GM19043 (cell line): ENCODE data around the gene ROBO1.
"Not testable (repeated sequence)": the region's sequence is repeated elsewhere in the genome, so short reads cannot be mapped to it uniquely, and the experiment has no call there.

Experiments used
- ATAC-seq: cut with Tn5 transposase; IDR thresholded peaks from one replicate; pipeline ENCODE4 v1.9.1; 2021; ENCODE audit warnings: low read depth; ENCODE audit not compliant: unreplicated experiment

Gene ROBO1

GRCh38 chr3:79326642-79327041 is 441.2 kb downstream of the ROBO1 start:
- no peak for ATAC-seq

DNA sequence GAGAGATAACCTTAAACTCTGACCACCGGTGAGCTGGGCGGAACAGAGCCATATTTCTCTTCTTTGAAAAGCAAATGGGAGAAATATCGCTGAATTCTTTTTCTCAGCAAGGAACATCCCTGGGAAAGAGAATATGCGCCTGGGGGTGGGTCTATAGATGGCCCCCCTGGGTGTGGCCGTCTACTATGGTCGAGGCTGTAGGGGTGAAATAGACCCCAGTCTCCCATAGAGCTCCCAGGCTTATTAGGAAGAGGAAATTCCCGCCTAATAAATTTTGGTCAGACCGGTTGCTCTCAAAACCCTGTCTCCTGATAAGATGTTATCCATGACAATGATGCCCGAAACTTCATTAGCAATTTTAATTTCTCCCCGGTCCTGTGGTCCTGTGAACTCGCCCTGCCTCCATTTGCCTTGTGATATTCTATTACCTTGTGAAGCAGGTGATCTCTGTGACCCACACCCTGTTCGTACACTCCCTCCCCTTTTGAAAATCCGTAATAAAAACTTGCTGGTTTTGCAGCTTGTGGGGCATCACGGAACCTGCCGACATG is 441.9 kb downstream of the ROBO1 start:
- not testable (repeated sequence) for ATAC-seq

DNA sequence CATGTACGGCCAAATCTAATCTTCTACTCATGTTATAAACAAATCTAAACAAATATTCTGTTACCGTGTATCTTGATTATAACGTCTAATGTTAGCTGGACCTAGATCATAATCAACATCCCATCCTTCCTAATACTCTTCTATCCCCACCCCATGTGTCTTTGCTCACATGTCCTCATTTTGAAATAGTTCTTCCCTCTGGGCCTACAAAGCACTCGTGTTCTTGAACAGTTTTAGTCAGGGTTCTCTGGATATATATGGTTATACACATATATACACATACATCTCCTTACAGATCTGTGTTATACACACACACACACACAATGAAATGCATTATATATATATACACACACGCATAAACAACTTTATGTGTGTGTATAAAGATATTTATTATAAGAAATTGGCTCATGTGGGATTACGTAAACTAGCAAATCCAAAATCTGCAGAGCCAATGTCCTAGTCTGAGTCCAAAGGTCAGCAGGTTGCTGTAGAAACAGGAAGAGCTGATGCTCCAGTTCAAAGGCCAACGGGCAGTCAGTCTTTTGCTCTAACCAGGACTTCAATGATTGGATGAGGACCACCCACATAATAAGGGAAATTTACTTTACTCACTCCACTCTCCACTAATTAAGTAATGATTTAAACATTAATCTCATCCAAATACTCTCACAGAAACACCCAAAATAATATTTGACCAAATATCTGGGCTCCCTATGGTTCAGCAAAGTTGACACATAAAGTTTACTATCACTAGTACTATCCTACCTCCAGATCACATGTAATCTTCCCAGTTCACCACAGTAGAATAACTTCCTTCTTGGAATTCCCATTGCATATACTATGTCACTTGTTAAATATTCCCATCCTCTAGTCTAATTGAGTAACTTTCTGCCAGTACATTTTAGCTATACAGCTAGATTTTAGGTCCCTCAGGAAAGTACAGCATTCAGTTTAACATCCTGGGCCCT is 450.0 kb downstream of the ROBO1 start:
- ATAC-seq, result no peak

DNA sequence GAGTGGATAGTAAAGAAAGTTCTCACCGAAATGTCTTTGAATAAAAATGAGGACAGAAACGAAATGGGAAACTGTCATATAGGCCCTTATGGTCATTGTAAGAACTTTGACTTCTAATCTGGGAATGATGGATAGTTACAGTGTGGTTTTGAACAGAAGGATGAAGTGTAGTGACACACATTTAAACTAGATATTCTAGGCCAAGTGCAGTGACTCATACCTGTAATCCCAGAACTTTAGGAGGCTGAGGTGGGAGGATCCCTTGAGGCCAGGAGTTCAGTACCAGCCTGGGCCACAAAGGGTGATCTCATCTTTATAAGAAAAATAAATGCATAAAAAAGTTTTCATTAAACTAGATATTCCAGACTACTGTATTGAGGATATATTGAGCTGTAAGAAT is 452.8 kb downstream of the ROBO1 start:
- ATAC-seq, result no peak

DNA sequence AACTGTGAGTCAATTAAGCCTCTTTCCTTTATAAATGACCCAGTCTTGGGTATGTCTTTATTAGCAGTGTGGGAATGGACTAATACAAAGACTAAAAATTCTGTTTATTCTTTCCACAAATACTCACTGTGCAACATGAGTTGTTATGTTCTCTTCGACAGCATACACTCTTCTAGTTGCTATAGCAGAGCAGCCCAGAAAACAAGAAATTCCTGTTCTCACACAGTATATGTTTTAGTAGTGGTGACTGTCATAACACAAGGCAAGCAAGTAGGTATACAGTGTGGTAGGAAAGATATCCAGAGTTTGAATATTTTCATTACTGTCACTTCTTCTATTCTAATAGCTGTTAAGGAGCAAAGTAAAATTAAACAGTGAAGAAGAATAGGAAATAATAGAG is 453.3 kb downstream of the ROBO1 start:
- ATAC-seq, result no peak

DNA sequence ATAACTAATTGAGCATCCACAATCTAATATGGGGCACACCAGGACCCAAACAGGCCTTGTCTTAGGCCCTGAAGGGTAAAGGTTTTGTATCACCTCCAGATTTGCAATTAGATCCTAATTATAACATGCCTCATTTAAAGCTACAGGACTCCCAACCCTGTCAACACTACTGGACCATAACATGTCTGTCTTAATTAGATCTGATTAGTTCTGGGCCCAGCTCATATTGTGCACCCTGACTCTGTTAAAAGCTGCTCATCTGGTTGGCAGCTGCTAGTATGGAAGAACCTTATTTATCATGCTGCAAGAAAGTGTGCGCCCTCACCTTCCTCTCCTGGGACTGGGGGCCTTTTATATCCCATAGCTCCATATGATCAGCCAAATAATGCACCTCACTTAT is 457.8 kb downstream of the ROBO1 start:
- no peak for ATAC-seq

DNA sequence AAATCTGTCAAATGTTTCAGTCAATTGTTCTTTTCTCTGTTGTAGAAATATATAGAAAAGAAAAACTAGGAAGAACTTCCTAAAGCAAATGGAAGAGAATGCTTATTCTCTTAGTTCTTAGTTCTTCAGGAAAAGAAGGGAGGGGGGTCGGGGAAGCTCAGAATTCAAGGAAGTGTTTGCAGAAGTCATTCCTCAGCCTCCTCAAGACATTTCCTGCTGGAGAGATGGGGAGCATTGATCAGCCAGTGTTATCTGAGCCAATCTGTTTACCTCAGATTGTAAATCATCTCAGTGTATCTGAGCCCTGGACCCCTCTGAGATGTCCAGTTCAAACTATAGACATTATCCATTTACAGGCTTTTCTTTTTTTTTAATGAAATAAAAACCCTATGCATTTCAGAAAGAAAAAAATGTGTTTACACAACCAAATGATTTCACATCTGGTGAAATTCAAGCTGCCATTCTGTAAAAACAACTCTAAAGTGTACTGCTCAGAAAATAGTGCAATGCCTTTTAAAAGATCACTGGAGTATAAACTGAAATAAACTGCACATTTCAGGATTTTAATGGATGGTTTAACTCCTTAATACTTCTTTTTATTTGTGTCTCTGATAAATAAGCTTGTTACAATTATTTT is 460.7 kb downstream of the ROBO1 start:
- ATAC-seq, result no peak

GRCh38 chr3:79299949-79300635 is 467.7 kb downstream of the ROBO1 start:
- not testable (repeated sequence) for ATAC-seq

DNA sequence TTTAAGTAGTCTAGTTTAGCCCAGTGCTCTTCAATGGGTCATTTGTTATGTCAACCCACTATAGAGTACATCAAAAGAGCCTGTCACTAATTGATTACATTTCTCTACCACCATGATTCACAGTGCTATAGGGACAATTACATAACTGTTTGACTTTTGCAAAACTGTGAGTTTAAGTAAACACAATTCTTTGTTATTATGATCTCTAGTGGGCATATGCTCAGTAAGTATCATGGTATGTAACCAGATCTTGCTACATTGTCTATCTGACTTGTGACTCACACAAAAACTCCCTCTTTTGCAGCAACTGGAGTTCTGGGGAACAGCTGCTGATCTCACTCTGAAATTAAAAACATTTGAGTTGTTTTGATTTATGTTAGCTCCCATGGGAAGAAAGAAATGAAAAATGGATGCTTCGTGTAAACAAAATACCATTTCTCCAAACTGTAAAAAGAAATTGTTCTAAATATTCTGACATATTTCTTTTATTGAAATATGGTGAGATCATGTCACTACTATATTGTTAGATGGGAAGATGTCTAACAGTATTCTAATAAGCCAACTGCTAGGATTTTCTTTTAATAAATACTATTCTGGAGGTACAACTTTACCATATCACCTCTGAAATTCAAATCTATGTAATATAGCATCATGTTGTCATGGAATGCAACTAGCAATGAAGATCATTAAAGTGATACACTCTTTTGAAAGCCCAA is 470.4 kb downstream of the ROBO1 start:
- ATAC-seq, result no peak

DNA sequence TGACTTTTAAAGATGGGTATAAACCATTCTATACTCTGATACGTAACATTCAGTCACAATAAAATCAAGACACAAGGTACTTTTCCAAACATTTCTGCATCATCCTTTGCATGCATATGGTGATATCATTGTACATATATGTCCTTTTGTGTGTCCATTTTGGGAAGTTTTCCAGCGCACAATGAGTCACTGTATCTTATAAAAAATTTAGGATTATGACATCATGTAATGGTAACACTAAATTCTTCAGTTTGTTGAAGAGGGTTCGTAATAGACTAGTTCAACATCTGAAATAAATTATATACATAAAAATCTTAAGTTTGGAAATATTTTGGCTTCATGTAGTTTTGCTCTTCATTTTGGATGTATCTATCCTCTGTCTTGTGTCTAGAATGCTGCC is 480.9 kb downstream of the ROBO1 start:
- ATAC-seq, result no peak

GRCh38 chr3:79285871-79286270 is 481.9 kb downstream of the ROBO1 start:
- no peak for ATAC-seq

DNA sequence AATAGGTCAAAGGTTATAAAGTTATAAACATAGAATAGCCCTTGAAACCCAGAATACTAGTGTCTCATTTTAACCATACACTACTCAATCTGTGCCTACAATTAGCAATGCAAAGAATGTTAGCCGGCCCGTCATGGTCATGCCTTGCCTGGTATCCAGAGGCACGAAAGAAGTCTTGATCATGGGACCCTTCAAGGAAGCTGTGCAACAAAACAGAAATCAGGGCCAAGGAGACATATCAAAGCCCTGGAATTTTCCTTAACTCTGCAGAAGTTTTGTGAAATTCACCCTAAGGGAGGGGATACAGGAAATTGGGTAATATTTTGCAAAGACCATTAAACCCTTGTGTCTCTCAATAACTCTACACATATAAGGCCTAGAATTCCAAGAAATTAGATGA is 482.4 kb downstream of the ROBO1 start:
- no peak for ATAC-seq

- ATAC-seq, result no peak
These were observed 483.0 kb downstream of the ROBO1 start for GRCh38 chr3:79284781-79285180.

DNA sequence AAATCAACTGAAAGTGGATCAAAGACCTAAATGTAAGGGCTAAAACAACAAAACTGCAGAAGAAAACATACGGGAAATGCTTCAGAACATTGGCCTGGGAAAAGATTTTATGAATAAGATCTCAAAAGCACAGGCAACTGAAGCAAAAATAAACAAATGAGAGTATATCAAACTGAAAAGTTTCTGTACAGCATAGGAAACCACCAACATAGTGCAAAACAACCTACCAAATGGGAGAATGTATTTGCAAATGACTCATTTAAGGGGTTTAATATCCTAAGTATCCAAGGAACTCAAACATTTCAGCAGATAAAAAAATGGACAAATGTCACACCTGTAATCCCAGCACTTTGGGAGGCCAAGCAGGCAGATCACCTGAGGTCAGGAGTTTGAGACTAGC is 489.1 kb downstream of the ROBO1 start:
- no peak for ATAC-seq

- ATAC-seq, result no peak
These were observed 499.4 kb downstream of the ROBO1 start for GRCh38 chr3:79268422-79268821.

DNA sequence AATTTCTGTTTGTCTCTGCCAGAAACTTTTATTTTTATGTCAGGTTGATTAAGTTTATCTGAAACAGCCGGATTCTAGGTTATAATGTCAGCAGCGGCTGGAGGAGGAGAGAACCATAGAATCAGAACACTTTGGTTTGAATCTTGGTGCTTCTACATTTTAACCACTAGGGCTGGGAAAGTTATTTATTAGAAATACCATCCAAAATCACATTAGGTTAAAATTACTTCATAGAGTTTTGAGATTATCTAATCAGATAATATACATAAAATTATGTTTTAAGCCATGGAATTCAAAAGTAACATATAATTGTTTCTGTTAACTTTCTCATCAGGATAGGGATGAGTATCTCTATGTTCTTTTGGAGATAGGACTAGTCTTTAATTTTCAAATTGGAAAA is 502.9 kb downstream of the ROBO1 start:
- no peak for ATAC-seq

DNA sequence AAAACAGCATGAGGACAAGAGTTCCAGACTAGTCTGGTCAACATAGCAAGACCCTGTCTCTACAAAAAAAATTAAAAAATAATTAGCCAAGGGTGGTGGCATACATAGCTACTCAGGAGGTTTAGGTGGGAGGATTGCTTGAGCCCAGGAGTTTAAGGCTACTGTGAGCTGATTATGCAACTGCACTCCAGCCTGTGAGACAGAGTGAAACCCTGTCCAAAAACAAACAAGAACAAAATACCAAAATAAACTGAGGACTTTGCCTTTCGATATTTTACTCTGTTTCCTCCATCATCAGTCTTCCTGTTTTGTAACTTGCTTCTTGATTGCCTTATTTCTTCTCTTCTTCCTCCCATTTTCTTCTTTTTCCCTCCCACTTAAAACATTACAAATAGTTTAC is 504.4 kb downstream of the ROBO1 start:
- ATAC-seq, result no peak

GRCh38 chr3:79258479-79258878 is 509.3 kb downstream of the ROBO1 start:
- no peak for ATAC-seq

DNA sequence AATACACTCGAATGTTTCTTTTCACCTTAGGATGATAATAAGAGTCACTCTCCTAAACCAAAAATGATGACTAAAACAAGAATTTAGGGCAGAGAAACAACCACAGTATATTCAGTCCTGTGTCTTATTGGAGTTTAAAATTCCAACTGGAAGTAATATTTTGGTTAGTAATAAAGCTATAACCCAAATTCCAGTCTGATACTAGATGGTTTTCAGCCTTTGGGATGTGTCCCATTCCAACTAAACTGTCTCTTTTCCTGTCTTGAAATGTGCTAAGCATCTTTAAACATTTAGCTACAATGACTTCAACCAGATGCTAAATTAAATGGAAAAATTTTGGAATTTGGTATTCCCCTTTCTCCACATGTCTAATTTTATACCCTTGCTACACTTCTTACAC is 510.0 kb downstream of the ROBO1 start:
- ATAC-seq, result no peak

GRCh38 chr3:79255702-79256101 is 512.1 kb downstream of the ROBO1 start:
- no peak for ATAC-seq
